NCI-H524 (cell line): ENCODE measurements around the gene CORIN.
A peak's percentile ranks its signal among the peaks of the same experiment; 100 is the strongest.
"Not testable (repeated sequence)": the region's sequence is repeated elsewhere in the genome, so short reads cannot be mapped to it uniquely, and the experiment has no call there.

Experiments used
- DNase-seq, 2 experiments: peaks; one replicate each; lab custom pipeline; 2025; lab: John Stamatoyannopoulos, UW

CORIN gene

DNA sequence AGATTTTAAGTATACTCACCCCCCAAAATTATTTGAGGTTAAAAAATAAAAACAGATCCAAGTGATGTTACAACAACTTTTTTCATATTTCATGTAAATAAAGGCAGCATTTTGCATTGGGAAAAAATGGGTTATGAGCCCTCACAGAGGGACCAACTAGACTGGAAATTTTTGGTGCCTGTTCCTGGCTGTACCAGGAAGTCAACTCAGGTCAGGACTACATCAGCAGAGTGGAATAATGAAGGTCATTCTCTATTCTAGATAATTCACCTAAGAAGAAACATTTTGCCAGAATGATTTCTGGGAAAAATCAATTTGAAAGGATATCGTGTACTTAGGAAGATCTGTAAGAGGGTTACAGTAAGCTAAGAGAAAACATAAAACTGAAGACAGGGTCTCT is 66.8 kb downstream of the CORIN start:
- DNase-seq, result no peak

DNA sequence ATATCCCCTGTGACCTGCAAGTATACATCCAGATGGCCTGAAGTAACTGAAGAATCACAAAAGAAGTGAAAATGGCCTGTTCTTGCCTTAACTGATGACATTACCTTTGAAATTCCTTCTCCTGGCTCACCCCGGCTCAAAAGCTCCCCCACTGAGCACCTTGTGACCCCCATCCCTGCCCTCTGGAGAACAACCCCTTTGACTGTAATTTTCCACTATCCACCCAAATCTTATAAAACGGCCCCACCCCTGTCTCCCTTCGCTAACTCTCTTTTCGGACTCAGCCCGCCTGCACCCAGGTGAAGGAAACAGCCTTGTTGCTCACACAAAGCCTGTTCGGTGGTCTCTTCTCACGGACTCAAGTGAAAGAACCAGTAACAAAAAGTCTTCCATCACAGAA is 69.9 kb downstream of the CORIN start:
- DNase-seq, result not testable (repeated sequence)

DNA sequence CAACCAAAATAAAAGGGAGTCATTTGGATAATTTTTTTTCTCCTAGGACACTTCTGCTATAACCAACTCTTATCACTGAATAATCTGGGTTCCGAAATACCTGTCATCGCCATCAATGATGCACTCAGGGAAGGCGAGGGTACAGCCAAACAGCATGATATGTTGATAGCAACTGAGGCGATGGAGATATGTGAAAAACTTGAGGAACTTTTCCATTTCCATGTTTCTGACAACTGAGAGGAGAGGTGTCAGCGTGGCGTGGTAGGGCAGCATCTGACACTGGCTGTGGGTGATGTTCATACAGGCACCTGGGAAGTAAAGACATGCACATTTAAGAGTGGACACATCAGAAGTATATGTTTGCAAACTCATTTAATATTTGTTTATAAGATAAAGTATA is 74.6 kb downstream of the CORIN start:
- DNase-seq, result no peak

DNA sequence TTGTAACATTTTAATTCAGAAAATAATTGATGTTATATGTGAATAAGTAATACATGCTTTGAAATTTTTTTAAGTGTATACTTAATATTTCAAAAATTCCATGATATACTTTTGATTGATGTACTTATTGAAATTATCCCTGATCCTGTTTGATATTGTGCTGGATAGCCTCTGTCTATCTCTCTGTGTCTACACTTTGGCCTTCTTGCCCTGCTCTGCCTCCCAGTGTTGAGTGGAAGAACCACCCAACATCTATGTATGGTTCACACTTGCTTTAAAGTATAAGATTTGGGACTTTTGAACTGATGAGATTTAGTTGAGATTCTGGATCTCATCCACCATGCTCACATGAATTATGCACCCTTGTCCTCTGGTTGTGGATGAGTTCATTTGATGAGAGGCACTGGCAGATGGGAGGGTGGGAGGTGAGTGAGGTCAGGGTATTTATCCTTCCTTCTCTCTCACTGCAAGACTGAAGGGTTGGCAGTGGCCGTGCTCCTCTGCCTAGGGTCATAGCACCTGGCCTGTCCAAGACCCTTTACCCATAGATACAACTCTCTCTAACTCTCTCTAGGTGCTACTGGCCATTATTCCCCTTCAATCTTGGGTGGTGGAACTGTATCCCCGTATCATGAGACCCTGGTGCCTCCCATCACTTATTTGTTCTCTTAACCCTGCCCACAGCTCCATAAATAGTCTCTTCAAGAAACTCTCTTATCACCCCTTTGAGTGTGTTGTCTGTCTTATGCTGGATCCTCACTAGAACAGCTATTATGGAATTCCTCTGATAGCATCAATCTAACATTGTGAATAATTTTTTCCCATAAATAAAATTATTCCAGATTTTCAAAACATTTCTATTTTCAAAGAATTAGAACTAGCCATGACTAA is 75.2 kb downstream of the CORIN start:
- DNase-seq, result no peak

DNA sequence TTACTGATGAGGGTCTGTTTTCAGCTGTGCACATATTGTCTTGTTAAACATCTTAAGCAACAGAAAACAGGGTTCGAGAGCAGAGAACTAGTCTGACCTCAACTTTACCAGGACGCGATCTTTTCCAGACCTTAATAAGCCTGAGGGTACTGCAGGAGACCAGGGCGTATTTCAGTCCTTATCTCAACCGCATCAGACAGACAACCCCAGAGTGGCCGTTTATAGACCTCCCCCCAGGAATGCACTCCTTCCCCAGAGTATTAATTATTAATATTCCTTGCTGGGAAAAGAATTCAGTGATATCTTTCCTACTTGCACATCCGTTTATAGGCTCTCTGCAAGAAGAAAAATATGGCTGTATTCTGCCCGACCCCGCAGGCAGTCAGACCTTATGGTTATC is 84.6 kb downstream of the CORIN start:
- DNase-seq, result not testable (repeated sequence)

DNA sequence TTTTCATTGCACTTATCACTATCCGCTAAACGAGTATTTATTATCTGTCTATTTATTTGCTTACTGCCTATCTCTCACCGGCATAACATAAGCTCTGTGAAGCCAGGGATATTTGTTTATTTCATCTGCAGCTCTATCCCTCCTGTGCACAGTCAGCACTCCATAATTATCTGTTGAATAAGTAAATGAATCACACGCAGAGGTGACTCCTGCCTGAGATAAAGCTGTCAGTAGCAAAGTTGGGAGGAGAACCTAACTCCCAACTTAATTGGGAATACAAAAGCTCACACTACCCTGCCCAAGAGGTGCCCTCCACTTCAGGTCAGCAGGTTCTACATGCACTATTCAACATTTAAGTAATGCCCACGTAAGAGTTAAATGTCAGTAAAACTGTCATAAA is 85.7 kb downstream of the CORIN start:
- no peak for DNase-seq

DNA sequence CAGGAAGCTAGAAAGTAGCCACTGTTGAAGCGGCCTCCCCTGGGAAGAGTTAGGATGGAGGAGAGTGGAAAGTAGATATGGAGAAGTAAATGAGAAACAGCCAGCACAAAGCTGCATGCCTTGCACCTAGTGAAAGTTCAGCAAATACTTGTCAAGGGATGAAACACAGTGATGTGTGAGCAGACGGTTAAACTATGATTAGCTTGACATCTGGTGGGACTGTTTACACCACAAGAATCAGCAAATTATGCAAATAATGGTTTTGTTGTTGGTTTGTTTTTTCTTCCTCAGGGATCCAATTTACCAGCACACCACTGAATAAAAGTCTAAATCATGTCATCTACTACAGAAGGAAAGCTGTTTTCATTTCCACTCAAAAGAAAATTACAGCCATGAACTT is 87.1 kb downstream of the CORIN start:
- no peak for DNase-seq

DNA sequence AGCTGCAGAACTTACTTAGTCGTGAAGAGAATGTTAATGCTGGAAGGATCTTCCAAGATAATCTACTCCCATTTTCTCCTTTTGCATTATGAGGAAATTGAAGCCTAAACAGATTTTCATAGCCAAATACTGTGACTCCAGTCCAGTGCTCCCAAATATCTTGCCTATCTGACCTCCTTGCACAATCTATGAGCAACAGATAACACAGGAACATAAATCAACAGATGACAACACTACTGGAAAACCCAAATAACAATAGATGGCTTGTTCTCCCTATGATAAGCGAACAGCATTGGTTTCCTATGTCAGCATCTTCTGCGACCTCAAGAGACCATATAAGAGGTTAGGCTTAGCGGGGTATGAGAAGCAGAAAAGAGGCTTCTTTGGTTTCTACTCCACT is 88.0 kb downstream of the CORIN start:
- no peak for DNase-seq

DNA sequence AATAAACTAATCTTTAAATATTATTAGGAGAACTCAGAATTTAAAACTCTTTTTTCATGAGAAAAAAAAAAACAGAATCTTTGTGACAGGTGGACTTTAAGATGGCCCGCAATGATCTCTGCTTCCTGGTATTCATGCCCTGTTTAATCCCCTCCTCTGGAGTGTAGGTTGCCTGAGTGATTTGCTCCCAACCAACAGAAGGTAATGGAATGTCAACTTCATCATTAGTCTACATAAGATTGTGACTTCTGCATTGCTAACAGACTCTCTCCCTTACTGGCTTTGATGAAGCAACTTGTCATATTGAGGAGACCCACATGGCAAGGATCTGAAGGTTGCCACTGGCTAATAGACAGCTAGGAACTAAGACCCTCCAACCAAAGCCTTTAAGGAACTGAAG is 88.8 kb downstream of the CORIN start:
- DNase-seq, result no peak

DNA sequence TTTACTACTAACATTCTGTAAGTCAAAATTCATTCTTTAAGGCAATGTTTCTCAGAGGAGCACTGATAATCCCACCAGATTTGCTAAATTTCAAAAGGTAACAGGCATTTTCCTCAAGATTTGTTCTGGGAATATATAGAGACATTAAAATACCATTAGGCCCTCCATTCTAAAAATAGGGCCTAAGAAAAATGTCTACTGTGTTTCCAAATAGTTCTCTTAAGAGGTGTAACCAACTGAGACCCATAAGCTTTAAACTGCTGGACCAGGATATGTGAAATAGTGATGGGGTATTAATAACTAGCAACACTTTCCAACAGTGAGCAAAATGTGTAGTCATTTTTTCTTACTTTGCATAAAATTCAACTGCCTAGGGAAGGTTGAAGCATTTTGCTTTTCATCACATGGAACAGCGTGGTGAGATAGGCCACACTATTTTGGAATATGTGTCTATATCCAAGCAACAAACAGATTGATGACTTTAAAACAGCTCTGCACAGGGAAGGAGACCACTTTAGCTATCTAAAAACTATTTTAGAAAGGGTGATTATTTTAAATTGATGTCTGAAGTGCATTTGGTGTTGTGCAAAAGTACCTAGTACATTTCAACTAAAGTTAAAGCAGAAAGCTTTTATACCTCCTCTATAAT is 89.9 kb downstream of the CORIN start:
- no peak for DNase-seq

DNA sequence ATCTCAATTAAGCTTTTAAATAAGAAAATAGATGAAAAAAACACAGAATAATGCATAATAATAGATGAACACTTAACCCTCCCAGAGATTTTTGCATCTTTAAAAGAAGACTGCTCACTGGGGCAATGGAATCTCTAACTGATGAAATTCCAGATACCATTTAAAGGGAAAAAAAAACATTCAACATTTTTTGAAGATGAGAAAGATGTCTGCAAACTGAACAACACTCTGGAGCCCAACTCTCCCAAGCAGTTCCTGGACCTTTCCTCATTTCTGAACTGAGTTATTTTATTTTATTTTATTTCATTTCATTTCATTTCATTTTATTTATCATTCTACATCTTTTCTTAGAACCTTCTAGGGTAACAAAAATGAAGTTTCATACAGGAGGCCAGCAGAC is 90.7 kb downstream of the CORIN start:
- no peak for DNase-seq

DNA sequence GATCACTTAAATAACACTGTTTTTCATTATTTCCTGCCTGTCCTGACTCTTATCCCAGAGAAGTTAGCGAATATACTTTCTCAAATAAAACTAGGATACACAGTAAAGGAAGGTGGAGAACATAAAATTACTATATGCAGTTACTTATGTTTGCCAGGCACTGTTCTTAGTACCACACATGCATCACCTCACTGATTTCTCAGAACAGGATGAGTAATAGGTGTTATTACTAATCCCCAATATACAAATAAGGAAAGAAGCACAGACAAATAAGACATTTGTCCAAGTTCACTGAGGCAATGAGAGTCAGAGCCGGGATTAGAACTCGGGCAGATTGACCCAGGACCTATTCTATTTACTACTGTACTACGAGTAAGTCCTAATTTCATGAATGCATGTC is 91.7 kb downstream of the CORIN start:
- DNase-seq, result no peak

DNA sequence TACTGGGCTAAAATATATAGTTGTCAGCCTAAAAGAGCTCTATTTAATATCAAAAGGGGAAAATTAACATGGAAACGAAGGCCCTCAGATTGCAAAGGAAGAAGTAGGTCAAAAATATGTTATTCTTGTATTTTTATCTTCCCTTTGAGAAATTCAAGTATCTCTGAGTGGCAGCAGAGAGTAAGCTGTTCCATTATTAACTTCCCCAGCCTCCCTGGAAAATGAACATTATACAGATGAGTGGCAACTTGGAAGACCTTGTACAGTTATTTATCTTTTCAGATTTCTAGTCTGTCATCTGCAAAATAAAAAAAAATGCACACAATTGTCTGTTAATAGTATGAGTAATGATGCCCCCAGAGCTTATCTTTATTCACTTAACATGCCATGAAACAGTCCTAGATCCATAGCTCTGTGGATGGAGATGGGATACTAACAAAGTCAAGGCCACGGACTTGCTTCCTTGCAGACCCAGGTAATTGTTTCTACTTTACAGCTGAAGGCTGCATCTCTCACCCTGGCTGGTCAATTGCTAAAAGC is 93.0 kb downstream of the CORIN start:
- no peak for DNase-seq

DNA sequence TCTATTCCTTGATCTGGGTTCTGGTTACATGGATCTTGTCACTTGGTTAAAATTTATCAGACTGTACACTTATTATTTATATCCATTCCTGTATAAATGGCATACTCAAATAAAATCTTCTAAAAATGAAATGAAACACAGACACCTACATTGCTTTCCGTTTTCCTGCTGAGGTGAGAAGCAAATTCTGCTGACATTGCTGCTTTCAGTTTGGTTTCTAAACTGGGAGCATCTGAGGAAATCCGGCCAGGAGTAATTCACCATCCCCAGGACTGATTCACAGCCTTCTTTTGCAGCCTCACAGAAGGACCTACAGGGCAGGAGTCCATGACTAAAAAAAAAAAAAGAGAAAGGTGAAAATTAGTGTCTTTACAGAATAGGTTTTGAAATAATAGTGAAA is 93.6 kb downstream of the CORIN start:
- DNase-seq, result no peak

DNA sequence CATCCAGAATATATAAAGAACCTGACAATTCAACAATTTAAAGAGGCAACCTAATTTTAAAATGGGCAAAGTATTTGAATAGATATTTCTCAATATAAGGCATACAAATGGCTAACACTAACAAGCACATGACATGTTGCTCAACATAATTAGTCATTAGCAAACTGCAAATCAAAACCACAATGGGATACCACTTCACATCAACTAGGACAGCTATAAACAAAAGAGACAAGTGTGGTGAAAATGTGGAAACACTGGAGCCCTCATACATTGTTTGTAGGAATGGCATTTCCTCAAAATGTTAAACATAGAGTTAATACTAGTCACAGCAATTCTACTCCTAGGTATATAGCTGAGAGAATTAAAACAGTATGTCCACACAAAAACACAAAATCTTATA is 96.7 kb downstream of the CORIN start:
- no peak for DNase-seq

DNA sequence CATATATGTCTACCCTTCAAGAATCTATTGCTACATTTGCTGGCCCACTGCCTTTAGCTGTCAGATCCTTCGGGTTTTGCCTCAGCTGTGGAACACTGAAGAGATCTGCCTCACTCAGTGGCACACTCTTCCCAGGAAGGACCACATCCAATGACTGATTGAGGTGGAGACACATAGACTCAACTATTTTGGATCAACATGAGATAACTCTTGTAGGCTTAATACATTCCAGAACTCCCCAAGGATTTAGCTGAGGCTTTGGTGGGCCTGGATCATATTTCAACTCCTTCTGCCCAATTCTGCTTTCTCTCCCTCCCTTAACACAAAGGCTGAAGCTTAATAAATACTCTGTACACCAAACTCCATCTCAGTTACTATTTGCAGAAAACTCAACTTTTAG is 100.5 kb downstream of the CORIN start:
- peak; percentile 43 to 75 for DNase-seq

DNA sequence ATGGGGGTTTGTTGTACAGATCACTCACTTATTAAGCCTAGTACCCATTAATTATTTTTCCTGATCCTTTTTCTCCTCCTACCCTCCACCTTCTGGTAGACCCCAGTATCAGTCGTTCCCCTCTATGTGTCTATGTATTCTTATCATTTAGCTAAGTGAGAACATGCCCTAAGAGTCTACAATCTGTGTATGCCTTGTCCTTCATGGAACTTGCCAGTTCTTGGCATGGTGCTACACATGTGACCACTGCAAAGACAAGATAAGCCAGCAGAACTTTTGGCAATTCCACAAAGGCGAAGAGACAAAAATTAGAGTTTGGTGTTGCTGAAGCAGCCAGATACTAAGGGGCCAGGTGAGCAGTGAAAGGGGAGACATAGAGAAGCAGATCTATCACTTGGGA is 101.3 kb downstream of the CORIN start:
- no peak for DNase-seq

DNA sequence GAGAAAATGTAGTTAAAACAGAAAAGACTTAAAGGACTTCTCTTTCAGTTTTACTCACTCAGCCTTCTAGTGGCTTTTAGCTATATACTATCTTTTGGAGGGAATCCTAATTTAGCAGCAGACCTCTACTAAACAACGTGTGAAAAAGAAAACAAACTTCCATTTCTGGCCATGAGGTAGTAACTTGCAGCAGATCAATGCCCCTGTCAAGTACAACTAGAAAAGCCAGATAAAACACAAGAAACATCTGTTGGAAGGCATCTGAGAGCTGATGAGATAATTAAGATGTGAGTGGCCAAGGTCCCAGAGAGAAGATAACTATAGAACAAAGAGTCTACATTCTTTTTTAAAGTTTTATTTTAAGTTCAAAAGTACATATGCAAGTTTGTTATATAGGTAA is 101.7 kb downstream of the CORIN start:
- DNase-seq, result no peak

DNA sequence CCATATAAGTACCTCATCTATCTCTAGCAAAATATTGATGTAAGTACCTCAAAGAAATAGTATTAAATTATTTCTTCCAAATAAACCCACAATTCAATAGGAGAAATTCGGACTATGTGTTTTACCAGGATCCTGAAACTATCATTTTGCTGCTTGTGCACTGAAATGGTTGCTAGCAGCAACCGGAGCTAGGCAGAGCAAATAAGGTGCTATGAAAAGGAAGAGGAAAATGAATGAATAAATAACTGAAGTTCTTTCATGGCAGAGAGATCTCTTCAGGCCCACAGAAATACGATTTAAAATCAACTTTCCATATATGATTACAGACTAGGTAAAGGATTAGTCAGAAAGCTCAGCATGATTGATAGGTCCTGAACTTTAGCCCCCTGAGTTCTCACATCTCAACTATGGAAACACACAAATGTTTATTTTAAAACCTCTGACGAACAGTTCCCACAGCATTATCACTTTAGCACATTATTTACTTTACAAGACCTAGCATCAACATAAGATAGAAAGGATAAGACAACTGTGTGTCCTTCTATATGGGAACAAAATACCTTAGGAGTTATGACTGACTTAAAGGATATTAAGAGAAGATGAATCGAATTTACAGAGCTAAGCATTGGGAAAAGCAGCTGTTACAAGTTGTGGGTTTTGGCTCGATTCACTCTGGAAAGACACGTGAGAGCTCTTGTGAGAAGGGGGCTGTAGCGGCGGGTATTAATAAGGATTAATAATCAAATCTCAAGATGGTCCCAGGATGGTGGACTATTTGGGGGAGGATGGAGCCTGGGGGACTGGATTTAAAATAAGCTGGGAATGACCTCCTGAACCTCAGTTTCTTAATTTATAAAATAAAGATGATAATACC is 104.3 kb downstream of the CORIN start:
- DNase-seq, result peak; percentile 75 to 91

DNA sequence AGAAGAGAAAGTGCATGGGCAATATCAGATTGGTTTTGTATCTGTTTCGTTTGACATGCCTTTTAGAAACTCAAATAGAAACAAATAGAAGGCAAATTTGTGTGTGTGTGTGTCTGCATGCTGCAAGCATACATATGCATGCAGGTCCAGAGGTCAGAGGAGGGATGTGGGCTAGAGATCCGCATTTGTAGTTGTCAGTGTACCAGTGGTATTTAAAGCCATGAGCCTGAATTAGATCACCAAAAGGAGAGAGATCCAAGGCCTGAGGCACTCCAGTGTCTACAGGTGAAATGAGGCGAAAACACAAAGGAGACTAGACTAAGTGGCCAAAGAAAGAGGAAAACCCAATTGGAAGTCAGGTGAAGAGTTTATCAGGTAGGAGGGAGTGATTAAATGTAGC is 106.7 kb downstream of the CORIN start:
- no peak for DNase-seq

DNA sequence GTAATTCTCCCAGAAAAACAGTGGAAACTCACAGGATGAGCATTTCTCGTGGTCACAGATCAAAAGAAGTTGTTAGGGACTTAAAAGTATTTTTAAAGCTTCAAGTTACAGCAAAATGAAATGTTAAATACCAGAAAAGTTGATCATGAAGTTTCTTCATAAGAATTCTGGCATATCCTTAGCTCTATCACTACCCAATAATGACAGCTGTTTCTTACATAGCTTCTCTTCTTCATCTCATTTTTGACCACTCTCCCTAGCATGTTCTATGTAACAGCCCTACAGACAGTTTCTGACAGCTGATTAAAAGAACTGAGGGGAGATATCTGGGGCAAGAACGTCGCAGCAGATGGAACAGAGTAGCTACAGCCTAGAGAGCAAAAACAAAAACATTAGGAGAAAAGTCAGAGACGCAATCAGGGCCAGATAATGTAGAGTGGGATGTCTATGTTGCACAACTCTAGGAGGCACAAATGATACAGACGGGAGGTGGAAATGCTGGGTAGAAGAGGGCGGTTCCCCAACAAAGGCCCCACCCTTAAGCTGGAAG is 108.7 kb downstream of the CORIN start:
- no peak for DNase-seq
